Activated naive CD8-positive, alpha-beta T cell treated with anti-CD3 and anti-CD28 coated beads for 36 hours (primary cell): Measurements from ENCODE around the gene CPEB3. TPM values are rescaled to one million over a fixed set of nuclear protein-coding genes. Genes with fewer than 3 reads are reported as not detected.

Experiments
- DNase-seq: peaks from one replicate; pipeline ENCODE4 v3.0.0; 2021
- H3K27ac Mint-ChIP-seq: one replicate; pipeline ENCODE4 v1.8.0; 2022; ENCODE audit warnings: mild to moderate bottlenecking, moderate library complexity, mixed read lengths
- H3K27me3 Mint-ChIP-seq: one replicate; pipeline ENCODE4 v1.8.0; 2022; ENCODE audit warnings: mild to moderate bottlenecking, mixed read lengths
- H3K36me3 Mint-ChIP-seq: one replicate; pipeline ENCODE4 v1.8.0; 2021; ENCODE audit warnings: mild to moderate bottlenecking, mixed read lengths
- H3K4me1 Mint-ChIP-seq: one replicate; pipeline ENCODE4 v1.8.0; 2021; ENCODE audit warnings: mixed read lengths
- H3K4me3 Mint-ChIP-seq: one replicate; pipeline ENCODE4 v1.8.0; 2022; ENCODE audit warnings: mild to moderate bottlenecking, moderate library complexity, mixed read lengths
- H3K9me3 Mint-ChIP-seq: one replicate; pipeline ENCODE4 v1.8.0; 2022; ENCODE audit warnings: mixed read lengths
- total RNA-seq, 2 experiments: library from RNA; stranded (reverse); gene quantifications; one replicate each; pipeline ENCODE4 v1.2.3, GENCODE V29; 2021

CPEB3 gene
- total RNA-seq, 2 experiments from 2014 or later, result 1.5 to 1.9 TPM

GRCh38 chr10:92082583-92083280 is 208.1 kb downstream of the CPEB3 start:
- Mint-ChIP-seq H3K27me3 (no peaks in the 10 kb centered on the region), H3K27ac (no peak overlapping the region), H3K9me3 (no peaks in the 10 kb centered on the region), H3K4me3 (no peak overlapping the region), H3K4me1 (peaks cover 6% of the 10 kb centered on the region), H3K36me3 (peaks cover 6% of the 10 kb centered on the region)
- no peak for DNase-seq

GRCh38 chr10:92081641-92082040 is 209.2 kb downstream of the CPEB3 start:
- no peaks in the 10 kb centered on the region for H3K9me3 Mint-ChIP-seq
- no peak overlapping the region for H3K27ac Mint-ChIP-seq
- H3K27me3 Mint-ChIP-seq, result no peaks in the 10 kb centered on the region
- peaks cover 8% of the 10 kb centered on the region for H3K36me3 Mint-ChIP-seq
- DNase-seq, result no peak
- no peaks in the 10 kb centered on the region for H3K4me1 Mint-ChIP-seq
- no peak overlapping the region for H3K4me3 Mint-ChIP-seq

GRCh38 chr10:92080244-92080643 is 210.6 kb downstream of the CPEB3 start:
- no peak for DNase-seq
- Mint-ChIP-seq H3K27me3 (no peaks in the 10 kb centered on the region), H3K9me3 (no peaks in the 10 kb centered on the region), H3K4me1 (no peaks in the 10 kb centered on the region), H3K27ac (no peak overlapping the region), H3K4me3 (no peak overlapping the region), H3K36me3 (peaks cover 8% of the 10 kb centered on the region)

GRCh38 chr10:92079003-92079402 is 211.9 kb downstream of the CPEB3 start:
- Mint-ChIP-seq H3K4me3 (no peak overlapping the region), H3K27me3 (no peaks in the 10 kb centered on the region), H3K36me3 (peaks cover 8% of the 10 kb centered on the region), H3K4me1 (no peaks in the 10 kb centered on the region), H3K27ac (no peak overlapping the region), H3K9me3 (no peaks in the 10 kb centered on the region)
- DNase-seq, result no peak

- Mint-ChIP-seq H3K27me3 (no peaks in the 10 kb centered on the region), H3K27ac (no peak overlapping the region), H3K36me3 (peaks cover 8% of the 10 kb centered on the region), H3K4me1 (peaks cover under 1% of the 10 kb centered on the region), H3K4me3 (no peak overlapping the region), H3K9me3 (no peaks in the 10 kb centered on the region)
- no peak for DNase-seq
These were observed 214.2 kb downstream of the CPEB3 start for GRCh38 chr10:92076722-92077121.

GRCh38 chr10:92075829-92076228 is 215.0 kb downstream of the CPEB3 start:
- H3K36me3 Mint-ChIP-seq, result peaks cover 7% of the 10 kb centered on the region
- no peaks in the 10 kb centered on the region for H3K27me3 Mint-ChIP-seq
- no peaks in the 10 kb centered on the region for H3K9me3 Mint-ChIP-seq
- DNase-seq, result no peak
- H3K27ac Mint-ChIP-seq, result no peak overlapping the region
- no peak overlapping the region for H3K4me3 Mint-ChIP-seq
- H3K4me1 Mint-ChIP-seq, result peaks cover 4% of the 10 kb centered on the region

- peaks cover 4% of the 10 kb centered on the region for H3K4me1 Mint-ChIP-seq
- peaks cover 4% of the 10 kb centered on the region for H3K36me3 Mint-ChIP-seq
- no peak overlapping the region for H3K4me3 Mint-ChIP-seq
- H3K27me3 Mint-ChIP-seq, result no peaks in the 10 kb centered on the region
- no peaks in the 10 kb centered on the region for H3K9me3 Mint-ChIP-seq
- no peak overlapping the region for H3K27ac Mint-ChIP-seq
- no peak for DNase-seq
These were observed 216.6 kb downstream of the CPEB3 start for GRCh38 chr10:92074126-92074887.

- peaks cover 4% of the 10 kb centered on the region for H3K4me1 Mint-ChIP-seq
- H3K36me3 Mint-ChIP-seq, result peaks cover 2% of the 10 kb centered on the region
- DNase-seq, result no peak
- H3K27ac Mint-ChIP-seq, result no peak overlapping the region
- no peaks in the 10 kb centered on the region for H3K9me3 Mint-ChIP-seq
- no peaks in the 10 kb centered on the region for H3K27me3 Mint-ChIP-seq
- no peak overlapping the region for H3K4me3 Mint-ChIP-seq
These were observed 222.0 kb downstream of the CPEB3 start for GRCh38 chr10:92068900-92069299.

GRCh38 chr10:92066386-92066785 is 224.5 kb downstream of the CPEB3 start:
- H3K4me3 Mint-ChIP-seq, result no peak overlapping the region
- no peak for DNase-seq
- H3K27ac Mint-ChIP-seq, result no peak overlapping the region
- peaks cover 2% of the 10 kb centered on the region for H3K4me1 Mint-ChIP-seq
- no peaks in the 10 kb centered on the region for H3K9me3 Mint-ChIP-seq
- H3K36me3 Mint-ChIP-seq, result peaks cover 2% of the 10 kb centered on the region
- H3K27me3 Mint-ChIP-seq, result no peaks in the 10 kb centered on the region

- DNase-seq, result no peak
- Mint-ChIP-seq H3K4me3 (no peak overlapping the region), H3K27me3 (no peaks in the 10 kb centered on the region), H3K27ac (no peak overlapping the region), H3K9me3 (no peaks in the 10 kb centered on the region), H3K36me3 (no peaks in the 10 kb centered on the region), H3K4me1 (no peaks in the 10 kb centered on the region)
These were observed 226.4 kb downstream of the CPEB3 start for GRCh38 chr10:92064506-92064905.

- Mint-ChIP-seq H3K27ac (no peak overlapping the region), H3K4me1 (no peaks in the 10 kb centered on the region), H3K9me3 (no peaks in the 10 kb centered on the region), H3K27me3 (no peaks in the 10 kb centered on the region), H3K36me3 (no peaks in the 10 kb centered on the region), H3K4me3 (no peak overlapping the region)
- DNase-seq, result no peak
These were observed 228.6 kb downstream of the CPEB3 start for GRCh38 chr10:92062273-92062672.

- Mint-ChIP-seq H3K27ac (no peak overlapping the region), H3K36me3 (peaks cover 3% of the 10 kb centered on the region), H3K4me3 (no peak overlapping the region), H3K27me3 (no peaks in the 10 kb centered on the region), H3K4me1 (no peaks in the 10 kb centered on the region), H3K9me3 (no peaks in the 10 kb centered on the region)
- DNase-seq, result no peak
These were observed 236.1 kb downstream of the CPEB3 start for GRCh38 chr10:92054807-92055206.

- DNase-seq, result no peak
- Mint-ChIP-seq H3K36me3 (peaks cover 3% of the 10 kb centered on the region), H3K4me1 (peaks cover 8% of the 10 kb centered on the region), H3K27me3 (no peaks in the 10 kb centered on the region), H3K27ac (no peak overlapping the region), H3K4me3 (no peak overlapping the region), H3K9me3 (no peaks in the 10 kb centered on the region)
These were observed 238.1 kb downstream of the CPEB3 start for GRCh38 chr10:92052741-92053140.

GRCh38 chr10:92052088-92052487 is 238.8 kb downstream of the CPEB3 start:
- Mint-ChIP-seq H3K4me1 (peaks cover 10% of the 10 kb centered on the region), H3K27me3 (no peaks in the 10 kb centered on the region), H3K4me3 (no peak overlapping the region)

GRCh38 chr10:92047215-92047614 is 243.7 kb downstream of the CPEB3 start:
- H3K27ac Mint-ChIP-seq, result no peak overlapping the region
- no peak for DNase-seq

More at GRCh38 chr10:92052088-92052487, 238.8 kb downstream of the CPEB3 start:
- H3K27ac Mint-ChIP-seq, result no peak overlapping the region
- no peaks in the 10 kb centered on the region for H3K9me3 Mint-ChIP-seq
- H3K36me3 Mint-ChIP-seq, result peaks cover 3% of the 10 kb centered on the region
- DNase-seq, result no peak

GRCh38 chr10:92045641-92046106 is 245.2 kb downstream of the CPEB3 start:
- no peak for DNase-seq
- Mint-ChIP-seq H3K27me3 (no peaks in the 10 kb centered on the region), H3K4me1 (peaks cover 10% of the 10 kb centered on the region), H3K9me3 (peaks cover 1% of the 10 kb centered on the region), H3K36me3 (peaks cover 1% of the 10 kb centered on the region), H3K27ac (no peak overlapping the region), H3K4me3 (no peak overlapping the region)

More at GRCh38 chr10:92047215-92047614, 243.7 kb downstream of the CPEB3 start:
- peaks cover 1% of the 10 kb centered on the region for H3K36me3 Mint-ChIP-seq
- peaks cover 1% of the 10 kb centered on the region for H3K9me3 Mint-ChIP-seq
- H3K4me3 Mint-ChIP-seq, result no peak overlapping the region
- H3K4me1 Mint-ChIP-seq, result peaks cover 10% of the 10 kb centered on the region
- H3K27me3 Mint-ChIP-seq, result no peaks in the 10 kb centered on the region
